DMS53 treated with DMSO at 0.1 percent for 48 hours (cell line): ENCODE data around the gene AP1G1.
"Not testable (repeated sequence)": the region's sequence is repeated elsewhere in the genome, so short reads cannot be mapped to it uniquely, and the experiment has no call there.

ENCODE experiments used
- DNase-seq: peaks from one replicate; lab custom pipeline; 2025; ENCODE audit not compliant: unreplicated experiment; lab: John Stamatoyannopoulos, UW

AP1G1 gene

DNA sequence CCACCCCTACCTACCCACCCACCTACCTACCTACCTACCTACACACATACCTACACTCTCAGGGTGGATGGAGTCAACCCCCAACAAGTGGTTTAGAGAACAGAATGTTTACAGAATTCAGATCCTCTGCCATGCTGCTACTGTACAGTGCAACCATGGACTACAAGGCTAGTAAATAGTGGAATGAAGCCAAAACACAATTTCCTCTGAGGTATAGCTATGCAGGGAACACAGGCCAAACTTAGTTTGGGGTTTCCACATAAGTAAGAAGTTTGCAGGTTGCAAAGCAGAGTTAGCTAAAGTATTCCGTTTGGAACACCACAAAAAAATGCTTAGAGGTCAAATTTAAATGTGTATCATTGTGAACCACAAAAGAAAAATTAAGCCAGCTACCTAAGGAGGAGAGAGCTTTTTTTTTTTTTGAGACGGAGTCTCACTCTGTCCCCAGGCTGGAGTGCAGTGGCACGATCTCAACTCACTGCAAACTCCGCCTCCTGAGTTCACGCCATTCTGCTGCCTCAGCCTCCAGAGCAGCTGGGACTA lies 2.7 kb upstream of the AP1G1 start:
- no peak for DNase-seq

DNA sequence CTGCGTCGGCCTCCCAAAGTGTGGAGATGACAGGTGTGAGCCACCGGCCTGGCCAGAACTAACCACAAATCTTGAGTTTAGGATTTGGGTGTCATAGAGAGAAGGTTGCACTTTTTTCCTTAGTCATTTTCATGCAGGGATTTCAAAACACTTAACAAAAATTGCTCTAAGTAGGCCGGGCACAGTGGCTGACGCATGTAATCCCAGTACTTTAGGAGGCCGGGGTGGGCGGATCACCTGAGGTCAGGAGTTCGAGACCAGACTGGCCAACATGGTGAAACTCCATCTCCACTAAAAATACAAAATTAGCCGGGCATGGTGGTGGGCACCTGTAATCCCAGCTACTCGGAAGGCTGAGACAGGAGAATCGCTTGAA lies 1.5 kb upstream of the AP1G1 start:
- not testable (repeated sequence) for DNase-seq

DNA sequence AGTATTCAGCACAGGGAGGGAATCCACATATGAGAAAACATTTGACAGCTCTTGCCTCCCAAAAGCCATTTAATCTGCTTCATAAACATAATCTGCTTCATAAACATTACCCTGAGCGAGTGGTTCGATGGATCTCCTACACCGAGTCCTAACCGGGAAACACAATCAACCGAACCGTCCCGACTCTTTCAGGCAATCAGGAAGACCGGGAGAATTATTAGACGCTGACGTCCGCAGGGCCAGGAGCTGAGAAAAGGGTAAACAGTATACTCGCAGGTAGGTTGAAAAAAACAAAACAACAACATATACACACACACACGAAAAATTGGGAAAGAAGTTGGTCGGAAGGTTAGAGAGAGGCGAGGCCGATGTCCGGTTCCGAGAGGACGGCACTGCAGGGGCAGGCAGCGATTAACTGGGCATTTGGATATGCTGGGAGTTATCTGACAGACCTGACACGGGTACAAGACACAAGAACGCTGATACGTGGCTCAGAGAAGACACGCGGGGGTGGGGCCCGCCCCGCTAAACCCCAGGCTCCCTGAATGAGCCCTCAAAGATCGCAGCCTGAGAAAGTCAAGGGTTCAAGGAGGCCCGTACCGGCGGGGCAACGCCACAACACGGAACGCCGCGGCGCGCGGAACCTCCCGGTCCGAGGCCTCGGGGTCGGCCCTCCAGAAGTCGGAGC lies 585 bp downstream of the AP1G1 start:
- no peak for DNase-seq

DNA sequence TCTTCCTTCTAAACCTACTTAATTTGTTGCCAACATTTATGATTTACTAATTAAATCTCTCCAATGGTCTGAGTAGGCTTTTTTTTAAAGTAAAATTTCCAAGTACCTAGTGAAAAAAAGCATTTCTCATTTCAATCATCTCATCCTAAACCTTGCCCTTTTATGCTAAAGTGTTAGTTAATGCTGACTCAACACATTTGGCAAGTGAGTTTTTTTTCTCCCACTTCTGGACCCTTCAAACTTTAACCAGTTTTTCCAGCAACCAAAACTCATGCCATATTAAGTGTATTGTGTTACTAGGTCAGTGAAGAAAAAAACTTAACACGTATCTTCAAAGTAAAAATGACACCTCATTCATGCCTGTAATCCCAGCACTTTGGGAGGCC lies 5.3 kb downstream of the AP1G1 start:
- DNase-seq, result no peak

DNA sequence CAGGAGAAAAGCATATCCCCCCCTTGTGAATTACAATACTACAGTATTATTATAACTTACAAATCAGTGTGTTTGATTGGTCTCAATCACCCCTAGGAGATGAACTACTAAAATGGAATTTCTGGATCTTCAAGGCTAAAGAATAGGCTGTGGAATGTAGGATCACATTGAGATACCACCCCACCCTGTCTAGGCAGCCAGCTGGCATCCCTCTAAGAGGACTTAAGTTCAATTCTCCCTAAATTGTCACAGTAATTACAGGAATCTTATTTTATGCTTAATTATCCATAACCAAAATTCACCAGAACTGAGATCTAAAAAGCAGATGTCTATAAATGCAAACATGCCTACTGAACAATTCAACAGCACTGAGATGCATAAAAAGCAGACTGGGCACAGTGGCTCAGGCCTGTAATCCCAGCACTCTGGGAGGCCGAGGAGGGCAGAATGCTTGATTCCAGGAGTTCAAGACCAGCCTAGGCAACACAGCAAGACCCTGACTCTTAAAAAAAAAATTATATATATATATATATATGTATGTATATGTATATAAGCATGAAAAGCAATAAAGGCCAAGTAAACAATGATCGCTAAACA lies 12.0 kb downstream of the AP1G1 start:
- no peak for DNase-seq

DNA sequence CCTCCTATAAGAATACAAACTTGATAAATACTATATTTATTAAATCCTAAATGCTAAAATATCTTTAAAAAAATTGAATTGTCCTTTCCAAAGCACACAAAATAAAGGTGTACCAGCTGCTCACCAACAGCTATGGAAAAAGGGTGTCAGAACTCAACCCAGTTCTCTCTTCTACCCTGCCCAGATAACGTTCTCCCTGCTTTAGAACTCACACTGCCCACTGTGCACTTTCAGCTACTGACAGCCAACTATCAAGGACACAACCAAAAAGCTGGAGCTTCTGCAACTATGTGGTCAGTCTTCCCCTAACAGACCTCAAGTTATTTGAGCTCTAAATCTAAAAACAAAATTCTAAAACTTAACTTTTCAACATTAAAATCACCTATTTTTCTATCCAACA lies 13.7 kb downstream of the AP1G1 start:
- no peak for DNase-seq

DNA sequence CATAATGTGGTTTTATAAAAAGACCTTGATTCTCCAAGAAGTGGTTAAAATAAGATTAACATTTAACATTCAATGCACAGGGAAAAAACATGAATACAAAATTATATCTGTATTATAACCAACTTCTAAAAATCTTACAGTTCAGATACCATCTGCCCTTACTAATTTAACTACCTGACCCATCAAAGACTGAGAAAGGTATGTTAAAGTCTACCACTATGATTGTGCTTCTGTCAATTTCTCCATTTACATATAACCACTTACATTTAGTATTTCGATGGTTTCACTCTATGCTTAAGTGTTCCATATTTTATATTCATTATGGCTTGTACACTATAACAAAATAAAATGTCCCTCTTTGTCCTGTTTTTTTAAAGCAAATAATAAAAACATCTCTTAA lies 14.6 kb downstream of the AP1G1 start:
- DNase-seq, result no peak

DNA sequence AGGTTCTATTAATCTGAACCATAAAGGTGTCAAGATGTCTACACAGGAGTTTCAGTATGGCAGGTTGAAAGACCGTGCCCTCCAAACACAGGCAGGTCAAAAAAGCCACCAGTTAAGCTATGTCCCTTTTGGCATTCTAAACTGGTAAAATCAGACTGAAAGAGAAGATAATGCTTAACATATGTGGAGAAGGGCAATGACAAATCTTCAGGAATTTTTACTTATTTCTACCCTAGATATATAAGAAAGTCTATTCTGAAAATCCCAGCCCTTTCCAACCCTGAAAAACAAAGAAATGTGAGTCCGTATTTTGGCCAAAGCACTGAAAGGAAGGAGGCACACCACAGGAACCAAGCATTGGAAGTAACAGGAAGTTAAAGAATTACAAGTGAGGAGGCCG lies 16.5 kb downstream of the AP1G1 start:
- no peak for DNase-seq

DNA sequence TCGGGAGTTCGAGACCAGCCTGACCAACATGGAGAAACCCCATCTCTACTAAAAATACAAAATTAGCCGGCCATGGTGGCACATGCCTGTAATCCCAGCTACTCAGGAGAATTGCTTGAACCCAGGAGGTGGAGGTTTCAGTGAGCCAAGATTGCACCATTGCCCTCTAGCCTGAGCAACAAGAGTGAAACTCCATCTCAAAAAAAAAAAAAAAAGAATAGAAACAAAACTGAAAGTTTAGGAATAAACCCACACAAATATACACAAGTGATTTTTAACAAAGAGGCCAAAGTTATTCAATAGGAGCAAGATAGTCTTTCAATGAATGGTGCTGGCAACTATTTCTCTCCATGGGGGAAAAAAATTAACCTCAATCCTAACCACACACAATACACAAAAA lies 18.3 kb downstream of the AP1G1 start:
- DNase-seq, result not testable (repeated sequence)

DNA sequence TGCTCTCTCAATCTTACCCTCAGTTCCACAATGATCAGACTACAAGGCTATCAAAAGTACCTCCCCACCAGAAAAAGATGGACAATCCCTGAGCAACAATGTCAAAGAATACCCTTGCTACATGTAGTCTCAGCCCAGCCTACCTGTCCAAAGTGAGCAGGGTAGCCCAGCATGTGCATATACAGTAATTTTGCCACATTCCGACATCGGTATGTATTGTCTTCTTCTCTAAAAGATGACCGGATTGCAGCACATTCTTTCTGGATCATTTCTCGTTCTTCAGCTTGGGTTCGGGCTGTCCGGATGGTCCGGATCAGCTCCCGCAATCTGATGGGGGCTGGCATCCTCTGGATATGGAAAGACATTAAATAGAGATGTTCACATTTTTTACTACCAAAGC lies 19.5 kb downstream of the AP1G1 start:
- no peak for DNase-seq

DNA sequence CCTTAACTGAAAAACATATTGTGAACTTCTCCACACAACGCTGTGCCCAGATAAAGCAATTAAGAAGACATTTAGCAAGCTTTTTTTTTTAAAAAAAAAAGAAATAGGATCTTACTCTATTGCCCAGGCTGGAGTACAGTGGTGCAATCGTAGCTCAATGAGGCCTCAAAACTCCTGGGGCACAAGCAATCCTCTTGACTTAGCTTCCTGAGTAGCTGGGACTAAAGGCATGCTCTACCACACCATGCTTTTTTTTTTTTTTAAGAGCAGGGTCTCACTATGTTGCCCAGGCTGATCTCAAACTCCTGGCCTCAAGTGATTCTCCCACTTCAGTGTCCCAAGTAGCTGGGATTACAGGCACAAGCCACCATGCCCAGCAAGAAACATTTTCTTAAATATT lies 20.1 kb downstream of the AP1G1 start:
- no peak for DNase-seq

DNA sequence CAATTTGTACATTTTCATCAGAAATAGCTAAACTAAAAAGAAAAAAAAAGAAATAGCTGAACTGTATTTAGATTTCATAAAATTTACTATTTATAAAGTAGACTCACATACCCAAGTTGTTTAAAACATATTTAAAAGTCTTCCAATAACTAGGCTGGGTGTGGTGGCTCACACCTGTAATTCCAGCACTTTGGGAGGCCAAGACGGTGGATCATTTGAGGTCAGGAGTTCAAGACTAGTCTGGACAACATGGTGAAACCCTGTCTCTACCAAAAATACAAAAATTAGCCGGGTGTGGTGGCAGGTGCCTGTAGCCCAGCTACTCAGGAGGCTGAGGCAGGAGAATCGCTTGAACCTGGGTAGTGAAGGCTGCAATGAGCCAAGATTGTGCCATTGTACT lies 23.5 kb downstream of the AP1G1 start:
- DNase-seq, result not testable (repeated sequence)

DNA sequence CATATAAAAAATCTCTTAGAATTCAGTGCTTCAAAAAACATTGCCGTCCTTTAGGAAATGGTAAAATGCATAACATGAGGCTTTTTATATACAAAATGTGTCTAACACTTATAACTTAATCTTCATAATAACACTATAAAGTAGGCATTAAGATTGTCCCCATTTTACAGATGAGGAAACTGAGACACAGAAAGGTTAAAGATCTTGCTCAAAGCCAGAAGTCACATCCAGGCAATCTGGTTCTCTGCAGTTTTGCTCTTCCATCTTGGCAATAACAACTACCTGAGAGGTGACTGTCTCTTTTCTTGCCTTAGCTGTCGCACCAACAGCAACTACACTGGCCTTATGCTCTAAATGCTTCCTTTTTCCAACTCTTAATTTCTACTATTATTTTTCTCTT lies 24.5 kb downstream of the AP1G1 start:
- DNase-seq, result no peak

DNA sequence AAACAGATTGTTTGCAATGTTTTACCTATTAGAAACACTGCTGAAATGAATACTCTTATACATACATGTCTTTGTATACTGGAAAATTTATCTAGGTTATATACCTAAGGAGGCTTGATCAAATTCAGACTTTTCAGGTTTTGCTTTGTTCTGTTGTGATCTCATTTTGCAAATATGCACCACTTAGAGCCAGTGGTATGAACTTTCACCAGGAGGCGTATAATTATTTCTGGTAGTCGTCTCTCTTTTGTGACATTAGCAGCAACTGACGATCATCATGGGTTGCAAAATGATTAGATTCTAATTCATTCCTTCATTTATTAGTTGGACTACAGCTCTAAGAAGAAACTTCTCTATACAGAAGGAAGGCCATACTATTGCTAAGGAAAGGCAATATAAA lies 26.9 kb downstream of the AP1G1 start:
- no peak for DNase-seq

DNA sequence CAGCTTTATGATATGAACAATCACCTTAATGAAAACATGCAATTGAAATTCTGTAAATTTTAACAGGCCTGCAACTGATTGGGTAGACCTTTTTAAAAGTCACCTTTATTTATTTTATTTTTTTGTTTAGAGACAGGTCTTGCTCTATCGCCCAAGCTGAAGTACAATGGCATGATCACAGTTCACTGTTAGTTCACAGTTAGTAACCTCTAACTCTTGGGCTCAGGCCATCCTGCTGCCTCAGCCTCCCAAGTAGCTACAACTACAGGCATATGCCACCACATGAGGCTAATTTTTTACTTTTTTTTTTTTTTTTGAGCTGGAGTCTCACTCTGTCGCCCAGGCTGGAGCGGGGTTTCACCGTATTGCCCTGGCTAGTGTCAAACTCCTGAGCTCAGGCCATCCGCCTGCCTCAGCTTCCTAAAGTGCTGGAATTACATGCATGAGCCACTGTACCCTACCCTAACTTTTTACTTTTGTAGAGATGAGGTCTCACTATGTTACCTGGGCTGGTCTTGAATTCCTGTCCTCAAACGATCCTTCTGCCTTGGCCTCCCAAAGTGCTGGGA lies 28.0 kb downstream of the AP1G1 start:
- no peak for DNase-seq

DNA sequence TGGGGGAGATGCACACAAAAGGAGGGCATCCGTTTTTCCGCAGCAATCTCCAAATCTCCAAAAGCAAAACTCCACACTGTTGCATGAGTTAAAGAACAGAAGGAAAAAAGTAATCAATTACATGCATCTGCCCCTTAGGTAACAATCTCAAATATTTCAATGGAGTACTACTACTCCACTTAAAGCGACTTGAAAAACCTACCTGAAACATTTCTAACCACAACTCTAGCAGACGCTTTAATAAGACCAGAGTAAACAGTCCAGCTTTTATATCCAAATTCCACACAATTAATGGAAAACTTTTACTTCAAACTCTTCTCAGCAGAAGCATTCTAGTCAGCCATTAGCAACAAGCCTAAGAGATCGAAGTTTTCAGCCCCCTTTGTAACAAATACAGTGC lies 29.9 kb downstream of the AP1G1 start:
- no peak for DNase-seq

DNA sequence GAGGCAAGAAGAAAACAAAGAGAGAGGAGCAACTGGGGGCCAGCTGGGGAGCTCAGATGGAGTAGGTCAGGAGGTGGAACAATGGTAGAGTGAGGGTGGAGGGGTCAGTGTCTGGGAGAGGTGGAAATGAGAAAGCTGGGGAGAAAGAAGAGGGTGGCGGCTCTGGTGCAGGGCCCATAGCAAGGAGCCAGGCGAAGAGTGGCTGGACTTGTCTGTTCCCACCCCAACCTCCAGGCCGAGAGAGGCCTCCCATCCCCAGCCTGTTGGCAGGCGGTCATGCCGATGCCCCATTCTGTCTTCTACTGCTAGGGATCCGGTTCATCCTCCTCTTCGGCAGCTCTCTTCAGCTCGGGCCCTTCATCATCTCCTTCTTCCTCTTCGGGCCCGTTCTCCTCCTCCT lies 31.3 kb downstream of the AP1G1 start:
- DNase-seq, result no peak

DNA sequence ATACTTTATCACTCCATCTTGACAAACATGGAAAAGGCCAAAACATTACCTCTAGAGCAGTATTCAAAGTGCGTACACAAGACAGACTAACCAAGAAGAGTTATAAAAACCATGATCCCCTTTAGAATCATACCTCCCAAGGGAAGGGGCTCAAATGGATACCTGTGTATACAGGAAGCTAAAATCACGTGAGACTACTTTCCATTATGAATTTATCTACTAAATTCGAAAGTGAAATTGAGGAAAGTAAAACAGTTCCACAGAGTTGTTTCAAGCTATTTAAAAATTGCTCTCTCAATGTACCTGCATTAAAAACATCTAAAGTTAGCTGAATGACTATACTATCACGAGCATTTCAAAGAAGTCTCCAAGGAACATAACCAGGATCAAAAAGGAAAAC lies 32.7 kb downstream of the AP1G1 start:
- no peak for DNase-seq

DNA sequence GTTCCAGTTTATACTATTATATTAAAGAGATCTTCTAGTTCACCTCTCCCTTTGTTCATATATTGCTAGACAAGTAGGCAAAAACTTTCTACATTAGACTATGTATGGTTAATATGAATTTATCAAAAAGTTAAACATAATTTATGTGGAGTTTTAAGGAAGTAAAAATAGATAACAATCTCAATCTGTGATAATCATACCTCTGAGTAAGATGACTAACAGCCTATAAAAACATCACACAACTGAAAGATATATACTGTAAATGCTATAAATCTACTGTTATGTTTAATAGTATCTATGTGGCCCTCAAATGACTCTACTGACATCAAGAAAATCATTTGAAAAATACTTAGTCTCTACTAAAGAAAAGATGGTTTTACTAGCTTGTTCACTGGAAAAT lies 37.1 kb downstream of the AP1G1 start:
- no peak for DNase-seq

DNA sequence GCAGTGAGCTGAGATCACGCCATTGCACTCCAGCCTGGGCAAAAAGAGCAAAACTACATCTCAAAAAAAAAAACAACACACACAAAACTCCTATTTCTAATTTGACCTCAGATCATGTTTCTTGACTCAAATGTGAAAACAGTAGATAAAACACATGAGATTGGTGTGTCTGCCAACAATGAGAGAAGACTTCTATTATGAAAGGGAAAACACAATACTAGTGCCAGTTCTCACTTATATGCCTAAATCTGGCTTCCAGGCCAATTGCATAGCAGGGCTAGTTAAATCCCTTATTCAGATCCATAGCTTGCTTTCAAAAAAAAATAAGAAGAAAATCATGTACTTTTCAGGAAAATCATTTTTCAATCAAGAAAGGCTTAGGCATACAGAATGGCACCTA lies 39.4 kb downstream of the AP1G1 start:
- DNase-seq, result no peak

DNA sequence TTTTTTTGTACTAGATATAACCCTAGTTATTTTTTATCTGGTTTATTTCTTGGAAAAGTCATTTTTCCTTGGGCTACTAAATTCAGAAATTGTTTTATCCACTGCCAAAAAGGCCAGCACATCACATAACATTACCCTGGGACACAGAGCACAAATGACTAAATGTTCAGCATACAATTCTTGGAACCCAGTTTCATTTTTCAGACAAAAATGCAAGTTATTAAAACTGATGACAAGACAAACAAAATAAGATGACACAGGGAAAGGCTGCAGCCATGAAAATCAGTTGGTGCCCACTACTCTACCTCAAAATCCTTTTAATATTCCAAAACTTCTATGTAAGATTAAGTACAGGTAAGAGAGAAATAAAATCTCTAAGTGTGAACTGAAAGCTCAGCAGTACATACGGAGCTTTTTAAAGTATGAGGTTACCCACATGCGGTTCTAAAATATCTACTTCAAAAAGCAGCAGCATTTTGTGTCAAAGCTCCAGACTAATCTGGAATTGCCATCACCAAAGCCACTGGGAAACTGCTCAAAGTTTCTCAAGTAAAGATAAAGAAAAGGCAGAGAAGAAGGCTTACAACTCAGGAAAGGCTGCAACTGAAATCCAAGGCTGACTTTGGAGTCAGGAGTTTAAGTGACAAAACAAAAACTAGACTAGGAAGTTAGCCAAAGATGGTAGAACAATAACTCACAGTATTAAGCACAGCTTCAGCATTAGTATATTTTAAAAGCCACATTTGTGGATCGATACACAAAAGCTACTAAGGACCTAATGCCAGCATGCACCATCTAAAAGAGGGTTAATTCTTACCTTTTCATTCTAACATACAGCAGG lies 41.4 kb downstream of the AP1G1 start:
- DNase-seq, result no peak

DNA sequence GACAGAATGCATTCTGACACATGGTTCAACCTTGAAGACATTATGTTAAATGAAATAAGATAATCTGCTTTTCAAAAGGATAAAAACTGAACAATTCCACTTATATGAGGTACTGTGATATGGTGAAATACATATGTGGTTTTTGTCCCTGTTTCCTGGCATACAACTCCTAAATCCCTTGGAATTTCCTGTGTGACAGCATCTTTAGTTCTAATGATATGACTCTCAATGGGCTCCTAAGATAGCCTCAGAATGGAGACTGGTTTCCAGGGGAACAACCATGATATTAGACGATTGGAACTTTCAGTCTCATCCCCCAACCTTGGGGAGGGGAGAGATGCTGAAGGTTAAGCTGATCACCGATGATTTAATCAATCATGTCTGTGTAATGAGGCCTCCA lies 46.4 kb downstream of the AP1G1 start:
- DNase-seq, result no peak
